Endodermal cell (in vitro differentiated cells): Measurements from ENCODE around the gene NCKAP5. TPM values are rescaled to one million over a fixed set of nuclear protein-coding genes. Genes with fewer than 3 reads are reported as not detected.
A peak's percentile ranks its signal among the peaks of the same experiment; 100 is the strongest.

ENCODE experiments used
- DNase-seq: peaks from one replicate; pipeline ENCODE4 v3.0.0-alpha.2; 2017
- H3K27ac ChIP-seq: 2 replicates; pipeline ENCODE4 v1.5.1; 2013; ENCODE audit warnings: mild to moderate bottlenecking, low read depth, low read length, moderate library complexity
- H3K27me3 ChIP-seq: 2 replicates; pipeline ENCODE4 v1.6.1; 2013; ENCODE audit warnings: mild to moderate bottlenecking, low read length, moderate library complexity; ENCODE audit not compliant: insufficient read depth, control insufficient read depth, poor library complexity, severe bottlenecking
- H3K36me3 ChIP-seq: 2 replicates; pipeline ENCODE4 v1.7.0; 2013; ENCODE audit warnings: mild to moderate bottlenecking, low read length, moderate library complexity; ENCODE audit not compliant: control insufficient read depth, insufficient read depth
- H3K4me1 ChIP-seq: one replicate; pipeline ENCODE4 v1.7.0; 2013; ENCODE audit warnings: low read length; ENCODE audit not compliant: control insufficient read depth, insufficient read depth
- H3K4me3 ChIP-seq: 2 replicates; pipeline ENCODE4 v1.5.1; 2013; ENCODE audit warnings: mild to moderate bottlenecking, low read length, moderate library complexity
- H3K9ac ChIP-seq: 2 replicates; pipeline ENCODE4 v1.6.1; 2013; ENCODE audit warnings: mild to moderate bottlenecking, low read length, moderate library complexity; ENCODE audit not compliant: poor library complexity, severe bottlenecking; ENCODE audit errors: extremely low read depth
- H3K9me3 ChIP-seq: 2 replicates; pipeline ENCODE4 v1.6.1; 2013; ENCODE audit warnings: mild to moderate bottlenecking, low read length, moderate library complexity; ENCODE audit not compliant: control insufficient read depth
- H3K27ac Mint-ChIP-seq: 2 replicates; pipeline ENCODE4 v1.8.0; 2020; ENCODE audit warnings: mixed read lengths
- H3K27me3 Mint-ChIP-seq: 2 replicates; pipeline ENCODE4 v1.8.0; 2021; ENCODE audit warnings: mild to moderate bottlenecking, mixed read lengths; ENCODE audit not compliant: insufficient read depth
- H3K36me3 Mint-ChIP-seq: 2 replicates; pipeline ENCODE4 v1.8.0; 2020; ENCODE audit warnings: low read depth, mixed read lengths
- H3K4me1 Mint-ChIP-seq: 2 replicates; pipeline ENCODE4 v1.8.0; 2020; ENCODE audit warnings: mixed read lengths
- H3K4me3 Mint-ChIP-seq: 2 replicates; pipeline ENCODE4 v1.8.0; 2020; ENCODE audit warnings: mild to moderate bottlenecking, moderate library complexity, mixed read lengths
- H3K9me3 Mint-ChIP-seq: 2 replicates; pipeline ENCODE4 v1.8.0; 2020; ENCODE audit warnings: mild to moderate bottlenecking, mixed read lengths
- CTCF ChIP-seq: fragments of 200-600 bp; sonication (generic); conservative IDR thresholded peaks from 2 replicates; pipeline ENCODE4 v1.5.0; 2021; ENCODE audit warnings: antibody characterized with exemption, mild to moderate bottlenecking
- WGBS, 2 experiments: methylation state at CpG; one replicate each; pipeline versions ENCODE4 v1.1.5 to v1.1.7; 2013; ENCODE audit warnings: missing lambda C conversion rate in 2 of 2, mixed read lengths in 1 of 2; ENCODE audit not compliant: insufficient coverage in 1 of 2, insufficient read length in 1 of 2; 5-methylcytosine and 5-hydroxymethylcytosine counted together
- total RNA-seq, 2 donors: library from RNA; stranded (reverse); fragmentation: NEBNext Ultra II Directional in 1 of 2; extraction: Animal tissue kit (Norgen Biotek cat#: 25700) in 1 of 2; gene quantifications; 2 replicates in 1 of 2; 3 replicates in 1 of 2; pipeline ENCODE4 v1.2.1, GENCODE V29; 2021

Gene NCKAP5
- total RNA-seq, 2 donors from 2014 or later, result 0.58 to 0.92 TPM

- 87 to 100% methylated on average over 2 to 4 of the region's 4 CpGs for WGBS, 2 experiments
- no peak for DNase-seq
- H3K36me3 ChIP-seq, result no peaks in the 10 kb centered on the region
- no peaks in the 10 kb centered on the region for H3K9me3 ChIP-seq
- no peaks in the 10 kb centered on the region for H3K9me3 Mint-ChIP-seq
- H3K27me3 Mint-ChIP-seq, result no peaks in the 10 kb centered on the region
- no peak for TF ChIP-seq CTCF
- no peaks in the 10 kb centered on the region for H3K27me3 ChIP-seq
- no peak overlapping the region for H3K9ac ChIP-seq
- H3K27ac ChIP-seq, result no peak overlapping the region
- H3K4me1 ChIP-seq, result no peaks in the 10 kb centered on the region
- peaks cover 2% of the 10 kb centered on the region for H3K4me1 Mint-ChIP-seq
- no peak overlapping the region for H3K4me3 ChIP-seq
- no peak overlapping the region for H3K27ac Mint-ChIP-seq
- no peak overlapping the region for H3K4me3 Mint-ChIP-seq
- H3K36me3 Mint-ChIP-seq, result no peaks in the 10 kb centered on the region
Measured at GRCh38 chr2:132873738-132874137, 694.5 kb downstream of the NCKAP5 start.

- H3K4me1 Mint-ChIP-seq, result peaks cover 2% of the 10 kb centered on the region
- Histone ChIP-seq H3K27me3 (no peaks in the 10 kb centered on the region), H3K36me3 (no peaks in the 10 kb centered on the region), H3K9me3 (no peaks in the 10 kb centered on the region), H3K9ac (no peak overlapping the region), H3K27ac (peak overlapping the region; percentile 42), H3K4me1 (no peaks in the 10 kb centered on the region), H3K4me3 (no peak overlapping the region)
- no peak overlapping the region for H3K4me3 Mint-ChIP-seq
- TF ChIP-seq CTCF, result no peak
- no peaks in the 10 kb centered on the region for H3K36me3 Mint-ChIP-seq
- no peaks in the 10 kb centered on the region for H3K27me3 Mint-ChIP-seq
- 91 to 93% methylated on average over 4 of the region's 4 CpGs for WGBS, 2 experiments
- no peak for DNase-seq
- H3K27ac Mint-ChIP-seq, result no peak overlapping the region
- no peaks in the 10 kb centered on the region for H3K9me3 Mint-ChIP-seq
Measured at GRCh38 chr2:132871831-132872230, 696.4 kb downstream of the NCKAP5 start.

- H3K9me3 Mint-ChIP-seq, result no peaks in the 10 kb centered on the region
- TF ChIP-seq CTCF, result no peak
- Histone ChIP-seq H3K4me1 (no peaks in the 10 kb centered on the region), H3K36me3 (no peaks in the 10 kb centered on the region), H3K9me3 (no peaks in the 10 kb centered on the region), H3K27ac (no peak overlapping the region), H3K27me3 (no peaks in the 10 kb centered on the region), H3K9ac (no peak overlapping the region), H3K4me3 (no peak overlapping the region)
- H3K4me3 Mint-ChIP-seq, result no peak overlapping the region
- H3K27ac Mint-ChIP-seq, result no peak overlapping the region
- no peaks in the 10 kb centered on the region for H3K27me3 Mint-ChIP-seq
- no peaks in the 10 kb centered on the region for H3K36me3 Mint-ChIP-seq
- DNase-seq, result no peak
- peaks cover 2% of the 10 kb centered on the region for H3K4me1 Mint-ChIP-seq
Measured at GRCh38 chr2:132863961-132864360, 704.3 kb downstream of the NCKAP5 start.
